Parathyroid adenoma (tissue), 2 donors: Measurements from ENCODE around the gene GTF2IRD1.
"Not testable (repeated sequence)": the region's sequence is repeated elsewhere in the genome, so short reads cannot be mapped to it uniquely, and the experiment has no call there.

Source experiments
- H2AFZ ChIP-seq: fragments of 300-600 bp; sonication (generic); one replicate; pipeline ENCODE4 v1.7.0; 2017; ENCODE audit warnings: antibody characterized with exemption, mild to moderate bottlenecking
- H3K27ac ChIP-seq: fragments of 300-600 bp; sonication (generic); one replicate; pipeline ENCODE4 v1.7.0; 2017
- H3K27me3 ChIP-seq: fragments of 300-600 bp; sonication (generic); one replicate; pipeline ENCODE4 v1.7.0; 2017; ENCODE audit warnings: low read length; ENCODE audit not compliant: control insufficient read depth, insufficient read depth
- H3K36me3 ChIP-seq: fragments of 300-600 bp; sonication (generic); one replicate; pipeline ENCODE4 v1.7.0; 2017; ENCODE audit warnings: low read length; ENCODE audit not compliant: control insufficient read depth, insufficient read depth
- H3K4me1 ChIP-seq: fragments of 300-600 bp; sonication (generic); one replicate; pipeline ENCODE4 v1.7.0; 2017; ENCODE audit warnings: control low read depth
- H3K4me2 ChIP-seq: fragments of 300-600 bp; sonication (generic); one replicate; pipeline ENCODE4 v1.7.0; 2017; ENCODE audit warnings: low read length
- H3K4me3 ChIP-seq: fragments of 300-600 bp; sonication (generic); one replicate; pipeline ENCODE4 v1.7.0; 2017; ENCODE audit warnings: low read depth, low read length
- H3K79me2 ChIP-seq: fragments of 300-600 bp; sonication (generic); one replicate; pipeline ENCODE4 v1.7.0; 2017; ENCODE audit warnings: control low read depth
- H3K9ac ChIP-seq: fragments of 300-600 bp; sonication (generic); one replicate; pipeline ENCODE4 v1.7.0; 2017; ENCODE audit warnings: mild to moderate bottlenecking
- H3K9me3 ChIP-seq: fragments of 300-600 bp; sonication (generic); one replicate; pipeline ENCODE4 v1.7.0; 2017; ENCODE audit warnings: low read length; ENCODE audit not compliant: control insufficient read depth
- CTCF ChIP-seq: fragments of 300-600 bp; sonication (generic); IDR thresholded peaks from one replicate; pipeline ENCODE4 v1.7.0; 2017; ENCODE audit warnings: antibody characterized with exemption, mild to moderate bottlenecking
- donor health status: primary hyperparathyroidism.

Gene GTF2IRD1

GRCh38 chr7:74507538-74508319 is 54.0 kb downstream of the GTF2IRD1 start:
- Histone ChIP-seq H3K9me3 (no peaks in the 10 kb centered on the region), H3K9ac (no peak overlapping the region), H2AFZ (no peak overlapping the region), H3K4me1 (no peaks in the 10 kb centered on the region), H3K27me3 (no peaks in the 10 kb centered on the region), H3K4me2 (no peak overlapping the region), H3K79me2 (peaks cover 13% of the 10 kb centered on the region), H3K27ac (no peak overlapping the region), H3K36me3 (no peaks in the 10 kb centered on the region), H3K4me3 (no peak overlapping the region)
- TF ChIP-seq CTCF = no peak

- not testable (repeated sequence) for H3K27me3 ChIP-seq, H3K4me1 ChIP-seq, H3K36me3 ChIP-seq, H3K27ac ChIP-seq, H3K4me2 ChIP-seq, H2AFZ ChIP-seq, H3K9me3 ChIP-seq, H3K79me2 ChIP-seq, H3K9ac ChIP-seq, H3K4me3 ChIP-seq
Observed at GRCh38 chr7:74509453-74509852, 55.7 kb downstream of the GTF2IRD1 start.

GRCh38 chr7:74511345-74511744 is 57.6 kb downstream of the GTF2IRD1 start:
- Histone ChIP-seq H3K27ac (no peak overlapping the region), H3K36me3 (no peaks in the 10 kb centered on the region)

GRCh38 chr7:74512762-74513161 is 59.1 kb downstream of the GTF2IRD1 start:
- H3K4me2 ChIP-seq = no peak overlapping the region
- H3K9ac ChIP-seq = no peak overlapping the region
- H2AFZ ChIP-seq = no peak overlapping the region
- TF ChIP-seq CTCF = no peak
- H3K27me3 ChIP-seq = no peaks in the 10 kb centered on the region
- no peaks in the 10 kb centered on the region for H3K9me3 ChIP-seq
- H3K79me2 ChIP-seq = peaks cover 3% of the 10 kb centered on the region
- H3K4me1 ChIP-seq = no peaks in the 10 kb centered on the region
- H3K36me3 ChIP-seq = no peaks in the 10 kb centered on the region
- H3K4me3 ChIP-seq = no peak overlapping the region
- H3K27ac ChIP-seq = no peak overlapping the region

More at GRCh38 chr7:74511345-74511744, 57.6 kb downstream of the GTF2IRD1 start:
- Histone ChIP-seq H3K4me3 (no peak overlapping the region), H3K4me2 (no peak overlapping the region), H3K27me3 (no peaks in the 10 kb centered on the region), H3K79me2 (peaks cover 10% of the 10 kb centered on the region), H3K9me3 (no peaks in the 10 kb centered on the region), H3K4me1 (no peaks in the 10 kb centered on the region), H3K9ac (no peak overlapping the region), H2AFZ (no peak overlapping the region)
- no peak for TF ChIP-seq CTCF

- Histone ChIP-seq H3K9me3 (no peaks in the 10 kb centered on the region), H3K4me3 (no peak overlapping the region), H3K36me3 (no peaks in the 10 kb centered on the region), H2AFZ (no peak overlapping the region), H3K27me3 (no peaks in the 10 kb centered on the region), H3K9ac (no peak overlapping the region), H3K79me2 (peaks cover 3% of the 10 kb centered on the region), H3K4me2 (no peak overlapping the region), H3K4me1 (no peaks in the 10 kb centered on the region), H3K27ac (no peak overlapping the region)
- TF ChIP-seq CTCF = no peak
Observed at GRCh38 chr7:74514131-74514591, 60.5 kb downstream of the GTF2IRD1 start.
